IMR-90 (cell line): Measurements from ENCODE around the gene RASL11B.

Source experiments
- BHLHE40 ChIP-seq: fragments of 150-350 bp; IDR thresholded peaks from 2 replicates; pipeline ENCODE4 v1.6.1; 2016; ENCODE audit warnings: mild to moderate bottlenecking, low read depth, low read length
- CTCF ChIP-seq: conservative IDR thresholded peaks from 2 replicates; pipeline ENCODE4 v1.5.1; 2012; ENCODE audit warnings: mild to moderate bottlenecking, low read depth, low read length, improper control_type of control experiment
- MAFK ChIP-seq: IDR thresholded peaks from 2 replicates; pipeline ENCODE4 v1.6.1; 2012; ENCODE audit warnings: low read depth, low read length, improper control_type of control experiment
- POLR2A ChIP-seq: IDR thresholded peaks from 2 replicates; pipeline ENCODE4 v1.6.1; 2012; ENCODE audit warnings: mild to moderate bottlenecking, low read depth, low read length
- RAD21 ChIP-seq: IDR thresholded peaks from 2 replicates; pipeline ENCODE4 v1.6.1; 2012; ENCODE audit warnings: low read length, improper control_type of control experiment
- RFX5 ChIP-seq: IDR thresholded peaks from 2 replicates; pipeline ENCODE4 v1.8.0; 2012; ENCODE audit warnings: low read depth, mild to moderate bottlenecking, low read length, moderate library complexity

GRCh38 chr4:52873861-52874343 is 11.8 kb downstream of the RASL11B start:
- no peak for TF ChIP-seq CTCF
- TF ChIP-seq RAD21: no peak
- TF ChIP-seq POLR2A: no peak
- no peak for TF ChIP-seq RFX5
- TF ChIP-seq BHLHE40: no peak
- no peak for TF ChIP-seq MAFK
